H1 (cell line): ENCODE results near the gene RBM14. TPM values are rescaled to one million over a fixed set of nuclear protein-coding genes. Genes with fewer than 3 reads are reported as not detected.
A peak's percentile ranks its signal among the peaks of the same experiment; 100 is the strongest.

Source experiments
- CTCF ChIA-PET: fragments of 300-600 bp; sonication (Branson Sonifier 250); formaldehyde crosslinking; loops from one replicate; lab custom pipeline; 2021; ENCODE audit not compliant: partially characterized antibody; lab: Charles Lee
- POLR2A ChIA-PET: fragments of 300-600 bp; sonication (Branson Sonifier 250); formaldehyde crosslinking; loops from one replicate; lab custom pipeline; 2021; ENCODE audit warnings: inconsistent platforms; ENCODE audit not compliant: partially characterized antibody; lab: Charles Lee
- DNase-seq, 2 experiments: peaks; one replicate each; pipeline versions ENCODE4 v3.0.0 to v3.0.0-alpha.2; 2010 to 2022; ENCODE audit warnings: low spot score in 2 of 2, low read depth in 1 of 2, mixed read lengths in 1 of 2
- FAIRE-seq: peaks from 2 replicates; lab custom pipeline; 2011; peaks lifted over from hg19 to GRCh38; lab: Jason Lieb, UNC
- H2AFZ ChIP-seq: 2 replicates; pipeline ENCODE4 v1.8.1; 2012; ENCODE audit warnings: low read length, inconsistent platforms
- H2AK5ac ChIP-seq: 2 replicates; pipeline ENCODE4 v1.6.1; 2013; ENCODE audit warnings: low read depth, low read length
- H2BK120ac ChIP-seq: replicated peaks from 2 replicates; pipeline ENCODE3; 2013; ENCODE audit warnings: low read depth, low read length, inconsistent platforms
- H2BK12ac ChIP-seq: 2 replicates; pipeline ENCODE4 v1.6.1; 2013; ENCODE audit warnings: low read depth, low read length
- H2BK15ac ChIP-seq: 2 replicates; pipeline ENCODE4 v1.6.1; 2013; ENCODE audit warnings: low read length
- H2BK20ac ChIP-seq: 2 replicates; pipeline ENCODE4 v1.6.1; 2013; ENCODE audit warnings: low read length
- H2BK5ac ChIP-seq: 2 replicates; pipeline ENCODE4 v1.6.1; 2013; ENCODE audit warnings: low read depth, low read length
- H3K14ac ChIP-seq: 2 replicates; pipeline ENCODE4 v1.6.1; 2013; ENCODE audit warnings: inconsistent platforms; ENCODE audit not compliant: insufficient read length
- H3K18ac ChIP-seq: 2 replicates; pipeline ENCODE4 v1.6.1; 2013; ENCODE audit warnings: low read length; ENCODE audit errors: extremely low read depth
- H3K23ac ChIP-seq: 2 replicates; pipeline ENCODE4 v1.6.1; 2013; ENCODE audit warnings: inconsistent platforms; ENCODE audit not compliant: insufficient read length
- H3K23me2 ChIP-seq: 2 replicates; pipeline ENCODE4 v1.6.1; 2013; ENCODE audit warnings: low read depth, low read length
- H3K27ac ChIP-seq: 2 replicates; pipeline ENCODE4 v1.6.1; 2011; ENCODE audit warnings: low read depth, low read length, inconsistent platforms
- H3K27me3 ChIP-seq, 4 experiments: replicated peaks in 1 of 4; 1 replicate in 1 of 4; 2 replicates in 3 of 4; pipeline versions ENCODE4 v1.6.1 to v1.8.1; 2011 to 2013; ENCODE audit warnings: low read length in 3 of 4, mild to moderate bottlenecking in 3 of 4, inconsistent platforms in 2 of 4, mixed read lengths in 2 of 4, moderate library complexity in 1 of 4; ENCODE audit not compliant: control insufficient read depth in 3 of 4, insufficient read depth in 3 of 4; ENCODE audit errors: extremely low read depth in 1 of 4
- H3K36me3 ChIP-seq, 4 experiments: 2 replicates each; pipeline versions ENCODE4 v1.6.1 to v1.8.1; 2011 to 2013; ENCODE audit warnings: mild to moderate bottlenecking in 4 of 4, low read length in 3 of 4, moderate library complexity in 2 of 4, control low read depth in 1 of 4, inconsistent platforms in 1 of 4; ENCODE audit not compliant: insufficient read depth in 4 of 4, control insufficient read depth in 2 of 4
- H3K4ac ChIP-seq: replicated peaks from 2 replicates; pipeline ENCODE3; 2013; ENCODE audit warnings: low read length, low read depth, mixed read lengths, inconsistent platforms; ENCODE audit not compliant: insufficient read length
- H3K4me1 ChIP-seq, 4 experiments: replicated peaks in 1 of 4; 1 replicate in 1 of 4; 2 replicates in 3 of 4; pipeline versions ENCODE4 v1.6.1 to v1.8.1; 2011 to 2013; ENCODE audit warnings: low read length in 3 of 4, inconsistent platforms in 2 of 4, mixed read lengths in 1 of 4; ENCODE audit not compliant: insufficient read depth in 4 of 4, control insufficient read depth in 3 of 4
- H3K4me2 ChIP-seq, 2 experiments: 2 replicates each; pipeline versions ENCODE4 v1.6.1 to v1.8.1; 2011 to 2013; ENCODE audit warnings: low read depth in 2 of 2, low read length in 2 of 2, control low read depth in 1 of 2, inconsistent platforms in 1 of 2, mild to moderate bottlenecking in 1 of 2; ENCODE audit not compliant: insufficient read depth in 1 of 2
- H3K4me3 ChIP-seq, 4 experiments: fragments of 200-600, 300-600 bp in 1 of 4; sonication (generic), shearing (Covaris generic), sonication (Bioruptor Twin) in 1 of 4; 2 replicates each; pipeline versions ENCODE4 v1.5.1 to v1.8.1; 2011 to 2016; ENCODE audit warnings: low read length in 4 of 4, low read depth in 3 of 4, control low read depth in 2 of 4, inconsistent platforms in 2 of 4, mild to moderate bottlenecking in 2 of 4, mixed read lengths in 1 of 4, moderate library complexity in 1 of 4; ENCODE audit not compliant: insufficient read depth in 2 of 4; ENCODE audit errors: extremely low read depth in 1 of 4
- H3K56ac ChIP-seq: replicated peaks from 2 replicates; pipeline ENCODE3; 2013; ENCODE audit warnings: low read depth, mild to moderate bottlenecking, mixed read lengths, low read length, inconsistent platforms; ENCODE audit not compliant: insufficient read length
- H3K79me1 ChIP-seq: 2 replicates; pipeline ENCODE4 v1.6.1; 2013; ENCODE audit warnings: low read depth, low read length, control low read depth
- H3K79me2 ChIP-seq, 2 experiments: 2 replicates each; pipeline versions ENCODE4 v1.6.1 to v1.8.1; 2012 to 2013; ENCODE audit warnings: low read length in 2 of 2, mild to moderate bottlenecking in 2 of 2, inconsistent platforms in 1 of 2; ENCODE audit not compliant: insufficient read depth in 2 of 2, control insufficient read depth in 1 of 2
- H3K9ac ChIP-seq, 4 experiments: replicated peaks in 1 of 4; 1 replicate in 1 of 4; 2 replicates in 3 of 4; pipeline versions ENCODE4 v1.6.1 to v1.8.1; 2011 to 2013; ENCODE audit warnings: low read depth in 3 of 4, low read length in 3 of 4, control low read depth in 2 of 4, mild to moderate bottlenecking in 2 of 4, moderate library complexity in 2 of 4, inconsistent platforms in 1 of 4; ENCODE audit errors: extremely low read depth in 1 of 4
- H3K9me3 ChIP-seq, 2 experiments: 2 replicates each; pipeline versions ENCODE4 v1.6.1 to v1.8.1; 2012 to 2013; ENCODE audit warnings: mild to moderate bottlenecking in 2 of 2, moderate library complexity in 2 of 2, control low read depth in 1 of 2, inconsistent platforms in 1 of 2, low read depth in 1 of 2, low read length in 1 of 2, mixed read lengths in 1 of 2; ENCODE audit not compliant: insufficient read depth in 2 of 2
- H4K20me1 ChIP-seq, 2 experiments: replicated peaks in 1 of 2; 2 replicates each; pipeline versions ENCODE3 to v1.8.1; 2011 to 2013; ENCODE audit warnings: inconsistent platforms in 2 of 2, low read length in 2 of 2, mild to moderate bottlenecking in 1 of 2; ENCODE audit not compliant: insufficient read depth in 2 of 2, control insufficient read depth in 1 of 2
- H4K5ac ChIP-seq: 2 replicates; pipeline ENCODE4 v1.6.1; 2013; ENCODE audit warnings: low read length, low read depth, mixed read lengths, inconsistent platforms; ENCODE audit not compliant: insufficient read length
- H4K8ac ChIP-seq: 2 replicates; pipeline ENCODE4 v1.8.0; 2013; ENCODE audit warnings: mild to moderate bottlenecking, moderate library complexity, low read length, inconsistent platforms; ENCODE audit not compliant: insufficient read depth; ENCODE audit errors: extremely low read depth
- H4K91ac ChIP-seq: replicated peaks from 2 replicates; pipeline ENCODE3; 2013; ENCODE audit warnings: low read length, mixed read lengths, inconsistent platforms; ENCODE audit not compliant: insufficient read length
- POLR2A ChIP-seq, 2 experiments: IDR thresholded peaks; 1 replicate in 1 of 2; 2 replicates in 1 of 2; pipeline ENCODE4 v1.6.1; 2011; ENCODE audit warnings: low read depth in 2 of 2, low read length in 2 of 2, mild to moderate bottlenecking in 2 of 2; ENCODE audit errors: control extremely low read depth in 1 of 2
- RAD21 ChIP-seq, 2 experiments: IDR thresholded peaks in 1 of 2; conservative IDR thresholded peaks in 1 of 2; 2 replicates each; pipeline ENCODE4 v1.6.1; 2011; ENCODE audit warnings: low read depth in 2 of 2, low read length in 2 of 2, improper control_type of control experiment in 1 of 2, inconsistent platforms in 1 of 2, mild to moderate bottlenecking in 1 of 2, moderate library complexity in 1 of 2
- RXRA ChIP-seq: IDR thresholded peaks from 2 replicates; pipeline ENCODE4 v1.6.1; 2011; ENCODE audit warnings: low read depth, mild to moderate bottlenecking, low read length, moderate library complexity; ENCODE audit not compliant: insufficient read depth
- SP1 ChIP-seq: IDR thresholded peaks from 2 replicates; pipeline ENCODE4 v1.6.1; 2011; ENCODE audit warnings: low read depth, low read length
- TCF12 ChIP-seq: IDR thresholded peaks from 2 replicates; pipeline ENCODE4 v1.6.1; 2011; ENCODE audit warnings: low read depth, mild to moderate bottlenecking, low read length
- WGBS, 2 experiments: shearing (Covaris generic) in 1 of 2; methylation state at CpG; one replicate each; pipeline versions ENCODE4 v1.1.6 to v1.1.7; 2013 to 2015; ENCODE audit warnings: low lambda C conversion rate in 2 of 2, mixed read lengths in 2 of 2, inconsistent platforms in 1 of 2, low coverage in 1 of 2, missing lambda C conversion rate in 1 of 2; ENCODE audit not compliant: insufficient replicate concordance in 2 of 2, insufficient coverage in 1 of 2, insufficient read length in 1 of 2; ENCODE audit errors: extremely low coverage in 1 of 2, missing lambda C conversion rate in 1 of 2; 5-methylcytosine and 5-hydroxymethylcytosine counted together
- polyA plus RNA-seq, 7 experiments: library from polyadenylated mRNA; depleted of rRNA in 3 of 7; stranded (reverse) in 5 of 7; unstranded in 2 of 7; fragments of >200 nt in 5 of 7; fragments of 200-250 nt in 2 of 7; gene quantifications; 1 replicate in 5 of 7; 2 replicates in 1 of 7; 4 replicates in 1 of 7; pipeline versions ENCODE4 v1.2.1 to v1.2.3, GENCODE V29; 2011 to 2013; ENCODE audit warnings: missing spikeins in 2 of 7, mixed read lengths in 2 of 7
- total RNA-seq: library from RNA; stranded (reverse); fragmentation: NEBNext Ultra II Directional; extraction: Animal tissue kit (Norgen Biotek cat#: 25700); gene quantifications from 2 replicates; pipeline ENCODE4 v1.2.1, GENCODE V29; 2021

RBM14 gene
- total and polyA plus RNA-seq, 2 of the 8 experiments (the other 6 are each of a cell fraction or from before 2014, with no cell fraction given): 67.2 to 142 TPM

DNA sequence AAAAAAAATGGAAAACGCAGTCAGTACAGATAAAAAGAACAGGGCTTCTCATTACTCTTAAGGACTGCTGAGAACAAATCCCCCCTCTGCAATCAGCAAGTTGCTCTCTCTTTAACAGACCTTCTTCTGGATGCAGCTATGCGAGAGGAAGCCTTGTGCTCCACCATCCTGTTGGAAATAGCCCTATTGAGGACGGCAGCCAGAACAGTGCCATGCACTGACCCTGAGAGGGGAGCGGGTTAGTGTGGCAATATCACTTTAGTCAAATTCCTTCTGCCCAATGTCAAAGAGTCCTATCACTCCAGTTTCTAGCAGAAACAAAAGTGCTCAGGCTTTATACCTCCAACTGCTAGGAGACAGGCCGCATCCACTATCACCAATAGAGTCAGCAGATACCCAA, 54.4 kb downstream of the RBM14 start:
- Histone ChIP-seq H3K14ac (no peak overlapping the region), H4K5ac (no peak overlapping the region), H2BK15ac (no peak overlapping the region), H3K4ac (no peak overlapping the region), H3K79me2 (peaks cover 0 to 60% of the 10 kb centered on the region in 2 experiments; a peak in 2 of 4 replicates), H3K9ac (no peak overlapping the region), H3K4me3 (no peak overlapping the region), H3K79me1 (peaks cover 5% of the 10 kb centered on the region; the same call in 1 of the 2 replicates), H2BK20ac (no peak overlapping the region), H3K18ac (no peak overlapping the region), H3K23ac (no peak overlapping the region), H4K20me1 (peaks cover 0 to 10% of the 10 kb centered on the region in 2 experiments), H2BK120ac (no peak overlapping the region), H2AFZ (no peak overlapping the region), H3K27ac (no peak overlapping the region), H3K36me3 (peaks cover 9 to 40% (median 12%) of the 10 kb centered on the region in 4 experiments), H3K56ac (no peak overlapping the region), H3K27me3 (no peaks in the 10 kb centered on the region), H3K9me3 (no peaks in the 10 kb centered on the region), H4K91ac (no peak overlapping the region), H2BK12ac (no peak overlapping the region), H3K23me2 (no peaks in the 10 kb centered on the region), H4K8ac (no peak overlapping the region), H3K4me2 (no peak overlapping the region), H3K4me1 (peaks cover 0 to 3% (median 0%) of the 10 kb centered on the region in 4 experiments; a peak in 1 of 7 replicates), H2BK5ac (no peak overlapping the region), H2AK5ac (no peak overlapping the region)
- ChIA-PET POLR2A (interaction anchor here (0.6 to 66.2 kb wide), 5 partner anchors 7 to 1488 kb away, joined by 3 to 2165 read pairs (median 7); partner anchors contain the start of genes CCDC87, CCS, RBM14 and RBM4), CTCF (interaction anchor here (0.7 to 0.8 kb wide), 2 partner anchors 74 to 253 kb away, joined by 3 to 4 read pairs; no protein-coding TSS in a partner anchor)
- WGBS, 2 experiments: 85% methylated on average over 5 of the region's 5 CpGs; no CpG with 5 or more reads in 1 of the 2 experiments
- TF ChIP-seq RAD21 (IDR thresholded peaks at IDR 0.05 in 1 of 2, conservative IDR thresholded peaks at IDR 0.05 in 1 of 2; ENCODE audit: low read depth in 2 of 2, low read length in 2 of 2) (no peak), SP1 (no peak), RXRA (no peak), POLR2A (IDR thresholded peaks at IDR 0.05; ENCODE audit: control extremely low read depth in 1 of 2, low read depth in 2 of 2, low read length in 2 of 2) (0 out of 3 replicates have a peak, but pooled peaks of 1 of the 2 experiments have one; percentile 20), TCF12 (no peak)
- DNase-seq: no peak
- FAIRE-seq: no peak
